Body of pancreas (tissue), 4 donors: ENCODE data around the gene UBALD2.

ENCODE experiments used
- CTCF ChIP-seq, 7 experiments: fragments of 450-650 bp in 4 of 7; fragments of 200-600 bp in 3 of 7; sonication (generic) in 3 of 7; IDR thresholded peaks; one replicate each; pipeline ENCODE4 v1.5.1; 2016 to 2019; ENCODE audit warnings: antibody characterized with exemption in 7 of 7
- POLR2A ChIP-seq, 3 donors: fragments of 450-650 bp; IDR thresholded peaks; one replicate each; pipeline ENCODE4 v1.6.1; 2016; ENCODE audit warnings: antibody characterized with exemption in 3 of 3, mild to moderate bottlenecking in 2 of 3

DNA sequence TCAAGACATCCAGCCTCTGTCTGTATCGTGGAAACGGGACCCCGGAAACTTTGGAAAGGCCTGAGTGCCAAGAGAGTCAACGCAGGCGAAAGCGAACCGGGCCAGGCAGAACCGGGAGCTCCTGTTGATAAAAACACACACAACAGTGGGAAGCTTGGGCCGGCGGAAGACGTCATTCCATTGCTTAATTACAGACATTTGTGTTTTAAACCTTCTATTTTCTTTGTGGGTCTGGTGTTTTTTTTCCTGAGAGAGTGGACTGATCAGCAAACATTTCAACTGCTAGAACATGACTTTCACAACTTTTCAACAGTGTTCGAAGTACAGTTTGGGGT, 24.0 kb upstream of the UBALD2 start:
- TF ChIP-seq CTCF (IDR thresholded peaks at IDR 0.05) (no peak), POLR2A (IDR thresholded peaks at IDR 0.05) (no peak)
